ENCODE data around the gene SPINK6. TPM values are rescaled to one million over a fixed set of nuclear protein-coding genes. Genes with fewer than 3 reads are reported as not detected.

SPINK6 gene
- total and polyA plus RNA-seq, 2 of the 4 experiments (the other 2 are of a cell fraction) = not detected

DNA sequence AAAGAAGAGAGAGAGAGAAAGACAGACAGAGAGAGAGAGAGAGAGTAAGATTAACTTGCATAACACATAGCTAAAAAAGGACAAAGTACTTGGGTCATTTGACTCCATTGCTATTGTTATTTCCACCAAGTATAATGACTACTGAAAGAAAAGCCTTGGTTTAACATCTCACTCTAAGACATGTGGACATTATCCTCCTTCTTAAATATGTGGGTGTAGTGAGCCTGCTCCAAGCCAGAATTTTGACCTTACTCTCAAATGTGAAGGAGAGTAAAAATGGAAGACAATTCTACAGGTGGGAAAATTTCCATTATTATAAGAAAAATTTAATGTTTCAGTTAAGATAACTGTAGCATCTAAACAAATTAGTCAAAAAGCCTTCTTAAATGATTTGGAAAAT is 27.0 kb downstream of the SPINK6 start:
- ATAC-seq (ENCODE audit: low read depth) = no peak
- intact Hi-C loops (cut with micrococcal nuclease) (no loop called here), in situ Hi-C loops (cut with MboI; ENCODE audit: low sequenced_read_pairs) (no loop called here), dilution Hi-C loops (cut with HindIII; ENCODE audit: low sequenced_read_pairs, unreplicated experiment) (no loop called here)
- no peaks in the 10 kb centered on the region for H3K36me3 ChIP-seq (ENCODE audit: control insufficient read depth, insufficient read depth, low read length)
- no peak overlapping the region for H2BK5ac ChIP-seq (ENCODE audit: low read depth, low read length, poor library complexity, severe bottlenecking)
- no peaks in the 10 kb centered on the region for H3K9me3 ChIP-seq (ENCODE audit: control insufficient read depth, insufficient read depth, low read length)
- no peak for DNase-seq
- no peak overlapping the region for H3K4me3 ChIP-seq (ENCODE audit: insufficient read depth, low read depth, low read length)
- no peak overlapping the region for H3K18ac ChIP-seq (ENCODE audit: low read depth, low read length)
- no peak overlapping the region for H3K4me2 ChIP-seq (ENCODE audit: low read depth, low read length)
- no peak overlapping the region for H2BK120ac ChIP-seq (ENCODE audit: low read depth, low read length)
- no peaks in the 10 kb centered on the region for H3K9me1 ChIP-seq (ENCODE audit: insufficient read depth, low read length)
- no peak overlapping the region for H2AFZ ChIP-seq (replicated peaks; ENCODE audit: low read length, poor library complexity)
- TF ChIP-seq, protein P1, sequence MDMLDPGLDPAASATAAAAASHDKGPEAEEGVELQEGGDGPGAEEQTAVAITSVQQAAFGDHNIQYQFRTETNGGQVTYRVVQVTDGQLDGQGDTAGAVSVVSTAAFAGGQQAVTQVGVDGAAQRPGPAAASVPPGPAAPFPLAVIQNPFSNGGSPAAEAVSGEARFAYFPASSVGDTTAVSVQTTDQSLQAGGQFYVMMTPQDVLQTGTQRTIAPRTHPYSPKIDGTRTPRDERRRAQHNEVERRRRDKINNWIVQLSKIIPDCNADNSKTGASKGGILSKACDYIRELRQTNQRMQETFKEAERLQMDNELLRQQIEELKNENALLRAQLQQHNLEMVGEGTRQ (IDR thresholded peaks at IDR 0.05; ENCODE audit: low read depth, low read length) = no peak
- TF ChIP-seq CEBPB (IDR thresholded peaks at IDR 0.05; ENCODE audit: low read depth, low read length) (no peak), RAD21 (IDR thresholded peaks at IDR 0.05; ENCODE audit: low read length) (no peak), POLR2A (IDR thresholded peaks at IDR 0.05; ENCODE audit: low read depth, low read length) (no peak), MAFK (IDR thresholded peaks at IDR 0.05; ENCODE audit: low read depth, low read length) (no peak), FOS (IDR thresholded peaks at IDR 0.05; ENCODE audit: low read depth, low read length) (no peak), CTCF (conservative IDR thresholded peaks at IDR 0.05; ENCODE audit: low read depth, low read length) (no peak), CHD1 (IDR thresholded peaks at IDR 0.05; ENCODE audit: low read depth, low read length) (no peak), RCOR1 (IDR thresholded peaks at IDR 0.05; ENCODE audit: insufficient replicate concordance, low read length) (no peak), MAZ (IDR thresholded peaks at IDR 0.05; ENCODE audit: borderline replicate concordance, low read depth, low read length) (no peak)
- H4K5ac ChIP-seq (ENCODE audit: low read depth, low read length) = no peak overlapping the region
- CTCF ChIA-PET = no interaction called here
- H4K20me1 ChIP-seq (ENCODE audit: insufficient read depth, low read length) = no peaks in the 10 kb centered on the region
- no peak overlapping the region for H3K27ac ChIP-seq (ENCODE audit: insufficient read depth, low read length)
- H2BK15ac ChIP-seq (ENCODE audit: low read depth, low read length) = no peak overlapping the region
- H3K56ac ChIP-seq (ENCODE audit: extremely low read depth, insufficient read depth, low read length) = no peak overlapping the region
- H2AK9ac ChIP-seq (replicated peaks; ENCODE audit: low read depth, low read length, poor library complexity) = no peak overlapping the region
- POLR2A ChIA-PET (ENCODE audit: unreplicated experiment) = no interaction called here
- H3K4ac ChIP-seq (ENCODE audit: low read depth, low read length) = no peak overlapping the region
- no peaks in the 10 kb centered on the region for H3K4me1 ChIP-seq (ENCODE audit: control insufficient read depth, insufficient read depth, low read length)
- H4K91ac ChIP-seq (ENCODE audit: insufficient read depth, low read depth, low read length) = no peak overlapping the region
- no peaks in the 10 kb centered on the region for H3K79me1 ChIP-seq (ENCODE audit: low read depth in 1 of 2, low read length in 2 of 2)
- H2AK5ac ChIP-seq (ENCODE audit: low read depth, low read length) = no peak overlapping the region
- no peak overlapping the region for H3K23ac ChIP-seq (ENCODE audit: low read depth, low read length)
- H3K27me3 ChIP-seq (ENCODE audit: control insufficient read depth, insufficient read depth, low read length) = no peaks in the 10 kb centered on the region
- no peak overlapping the region for H3K14ac ChIP-seq (replicated peaks; ENCODE audit: low read depth, low read length)
- no peak overlapping the region for H4K8ac ChIP-seq (ENCODE audit: low read depth in 2 of 2, low read length in 2 of 2)
- BruUV-seq (replicated peaks) = no TSS peak
- no peak overlapping the region for H2BK20ac ChIP-seq (ENCODE audit: low read depth, low read length)
- no peak overlapping the region for H3K9ac ChIP-seq (ENCODE audit: low read depth, low read length)

Measured in IMR-90 (cell line).